HT-29 (cell line): ENCODE data around the gene RAB3GAP2. TPM values are rescaled to one million over a fixed set of nuclear protein-coding genes. Genes with fewer than 3 reads are reported as not detected.
A peak's percentile ranks its signal among the peaks of the same experiment; 100 is the strongest.
"Not testable (repeated sequence)": the region's sequence is repeated elsewhere in the genome, so short reads cannot be mapped to it uniquely, and the experiment has no call there.

Experiments used
- DNase-seq: peaks from one replicate; pipeline ENCODE4 v3.0.0-alpha.2; 2015; ENCODE audit warnings: low spot score
- total RNA-seq: library from RNA; depleted of rRNA; stranded (reverse); fragments of >200 nt; shearing (Covaris generic); gene quantifications from 2 replicates; pipeline ENCODE4 v1.2.3, GENCODE V29; 2014

The RAB3GAP2 gene
- total RNA-seq, 1 experiment from 2014 or later: 8.7 TPM

- no peak for DNase-seq
Measured at GRCh38 chr1:220241072-220241663, 31.1 kb downstream of the RAB3GAP2 start.

GRCh38 chr1:220239966-220240365 lies 32.3 kb downstream of the RAB3GAP2 start:
- no peak for DNase-seq

GRCh38 chr1:220239213-220239612 lies 33.0 kb downstream of the RAB3GAP2 start:
- no peak for DNase-seq

GRCh38 chr1:220236278-220236677 lies 36.0 kb downstream of the RAB3GAP2 start:
- not testable (repeated sequence) for DNase-seq

GRCh38 chr1:220235462-220235861 lies 36.8 kb downstream of the RAB3GAP2 start:
- peak; percentile 7 for DNase-seq

- DNase-seq: no peak
Measured at GRCh38 chr1:220233927-220234326, 38.3 kb downstream of the RAB3GAP2 start.

GRCh38 chr1:220229771-220230170 lies 42.5 kb downstream of the RAB3GAP2 start:
- DNase-seq: no peak

- no peak for DNase-seq
Measured at GRCh38 chr1:220227393-220227792, 44.9 kb downstream of the RAB3GAP2 start.

- DNase-seq: no peak
Measured at GRCh38 chr1:220226752-220227151, 45.5 kb downstream of the RAB3GAP2 start.

- no peak for DNase-seq
Measured at GRCh38 chr1:220225957-220226356, 46.3 kb downstream of the RAB3GAP2 start.

- DNase-seq: no peak
Measured at GRCh38 chr1:220224611-220225124, 47.6 kb downstream of the RAB3GAP2 start.

GRCh38 chr1:220224033-220224432 lies 48.2 kb downstream of the RAB3GAP2 start:
- DNase-seq: no peak

- DNase-seq: no peak
Measured at GRCh38 chr1:220222939-220223338, 49.3 kb downstream of the RAB3GAP2 start.

GRCh38 chr1:220221670-220222069 lies 50.6 kb downstream of the RAB3GAP2 start:
- DNase-seq: no peak

GRCh38 chr1:220221269-220221668 lies 51.0 kb downstream of the RAB3GAP2 start:
- DNase-seq: no peak

GRCh38 chr1:220220699-220221040 lies 51.6 kb downstream of the RAB3GAP2 start:
- DNase-seq: not testable (repeated sequence)

- no peak for DNase-seq
Measured at GRCh38 chr1:220219865-220220698, 52.2 kb downstream of the RAB3GAP2 start.

- DNase-seq: no peak
Measured at GRCh38 chr1:220219136-220219442, 53.2 kb downstream of the RAB3GAP2 start.

GRCh38 chr1:220218397-220219135 lies 53.7 kb downstream of the RAB3GAP2 start:
- peak; percentile 63 for DNase-seq

- DNase-seq: peak; percentile 62
Measured at GRCh38 chr1:220217383-220217988, 54.8 kb downstream of the RAB3GAP2 start.

- no peak for DNase-seq
Measured at GRCh38 chr1:220213382-220213983, 58.8 kb downstream of the RAB3GAP2 start.

GRCh38 chr1:220207411-220207810 lies 64.8 kb downstream of the RAB3GAP2 start:
- no peak for DNase-seq
